GM19043 (cell line): Measurements from ENCODE around the gene MAP1B.

ENCODE experiments used
- ATAC-seq: cut with Tn5 transposase; IDR thresholded peaks from one replicate; pipeline ENCODE4 v1.9.1; 2021; ENCODE audit warnings: low read depth; ENCODE audit not compliant: unreplicated experiment

The MAP1B gene

DNA sequence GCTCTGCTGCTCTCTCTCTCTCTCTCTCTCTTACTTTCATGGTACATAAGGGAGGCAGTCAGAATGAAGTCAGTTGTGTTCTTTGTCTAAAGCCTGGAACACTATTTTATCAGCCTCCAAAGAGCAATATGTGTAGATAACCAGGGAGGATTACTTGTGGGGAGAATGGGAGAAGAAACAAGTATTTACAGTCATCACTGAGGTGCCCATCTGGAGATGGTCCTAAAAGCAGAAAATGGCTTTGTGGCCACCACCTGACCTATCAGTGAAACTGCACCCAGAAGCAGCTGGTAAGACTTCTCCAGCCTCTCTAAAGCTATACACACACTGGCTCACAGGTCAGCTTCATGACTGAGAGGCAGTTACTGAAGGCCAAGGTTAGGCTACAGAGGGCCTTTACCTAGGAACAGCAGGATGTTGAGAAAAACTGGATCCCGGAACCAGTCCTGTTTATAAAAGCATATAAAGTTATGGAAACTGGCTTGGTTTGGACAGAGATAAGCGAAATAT is 137.6 kb downstream of the MAP1B start:
- peak; percentile 85 for ATAC-seq

DNA sequence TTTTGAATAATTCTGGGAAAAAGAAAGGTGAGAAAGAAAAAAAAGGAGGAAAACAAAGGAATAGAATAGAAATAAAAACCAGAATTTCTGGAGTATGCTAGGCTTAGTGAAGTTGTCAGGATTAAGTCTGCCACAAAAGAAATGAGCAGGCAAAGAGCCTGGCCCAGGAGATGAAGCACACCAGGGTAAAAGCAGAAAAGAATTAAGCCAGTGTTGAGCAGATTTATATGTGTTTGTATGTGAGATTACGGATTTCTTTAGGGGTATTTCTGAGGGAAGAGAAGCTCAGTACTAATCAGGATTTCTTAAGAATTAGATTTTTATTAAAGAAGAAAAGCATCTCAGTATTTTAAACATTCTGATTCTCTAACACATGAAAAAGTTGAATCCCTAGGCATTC is 138.3 kb downstream of the MAP1B start:
- ATAC-seq: no peak

GRCh38 chr5:72245951-72246532 is 138.8 kb downstream of the MAP1B start:
- no peak for ATAC-seq

- no peak for ATAC-seq
These were observed 139.7 kb downstream of the MAP1B start for GRCh38 chr5:72246954-72247442.

GRCh38 chr5:72248410-72248981 is 141.2 kb downstream of the MAP1B start:
- no peak for ATAC-seq

DNA sequence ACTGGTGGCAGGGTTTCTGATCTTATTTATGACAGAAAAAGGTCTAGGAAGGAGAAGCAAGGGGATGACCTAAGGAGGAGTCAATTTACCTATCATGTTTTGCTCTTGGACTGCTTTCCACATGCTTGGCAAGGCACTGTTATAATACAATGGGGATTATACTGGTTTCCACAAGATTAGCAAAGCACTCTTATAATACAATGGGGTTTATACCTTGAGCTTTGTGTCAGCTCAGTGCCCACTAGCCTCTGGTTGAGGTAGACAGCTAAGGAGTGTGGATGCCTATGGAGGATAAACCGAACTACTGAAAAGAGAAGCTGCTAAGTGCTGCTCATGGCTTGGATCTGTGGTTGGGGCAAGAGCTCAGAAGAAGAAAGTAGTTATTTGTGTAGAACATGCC is 144.1 kb downstream of the MAP1B start:
- ATAC-seq: no peak

DNA sequence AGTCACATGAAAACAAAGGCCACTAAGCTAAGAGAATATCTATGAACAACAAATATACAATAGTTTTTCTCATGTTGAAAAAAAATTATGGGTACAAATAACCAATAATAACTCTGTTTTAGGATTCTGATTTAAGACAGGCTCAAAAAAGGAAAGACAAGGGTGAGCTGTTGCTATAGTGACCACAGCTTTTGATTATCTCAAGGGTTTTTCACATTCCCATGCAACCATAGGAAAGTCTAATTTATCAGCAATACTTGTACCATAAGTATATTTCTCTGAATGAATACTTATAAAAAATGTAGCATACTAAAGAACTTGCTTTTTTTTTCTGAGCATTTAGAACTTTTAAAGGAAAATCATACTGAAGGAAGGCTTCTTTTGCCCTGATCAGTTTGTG is 144.7 kb downstream of the MAP1B start:
- ATAC-seq: no peak

- ATAC-seq: no peak
These were observed 145.4 kb downstream of the MAP1B start for GRCh38 chr5:72252574-72253155.

- no peak for ATAC-seq
These were observed 148.0 kb downstream of the MAP1B start for GRCh38 chr5:72255237-72255636.

DNA sequence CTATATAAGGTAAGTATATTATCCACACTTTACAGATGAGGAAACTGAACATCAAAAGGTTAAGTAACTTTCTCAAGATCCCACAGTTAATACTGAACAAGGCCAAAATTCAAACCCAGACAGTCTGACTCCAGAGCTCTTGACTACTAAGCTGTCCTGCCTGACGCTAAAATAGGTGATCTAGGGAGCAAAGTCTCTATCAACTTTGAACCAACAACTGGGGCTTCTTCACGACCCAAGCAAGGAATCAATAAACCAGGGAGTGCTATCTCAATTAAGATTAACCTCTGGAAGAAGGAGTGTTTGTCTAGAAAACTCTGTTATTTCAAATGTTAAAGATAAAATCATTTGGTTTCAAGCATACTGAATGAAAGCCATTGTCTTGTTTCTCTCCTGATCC is 148.4 kb downstream of the MAP1B start:
- ATAC-seq: no peak

GRCh38 chr5:72256536-72256935 is 149.3 kb downstream of the MAP1B start:
- no peak for ATAC-seq
